Tibial nerve (tissue), 4 donors: ENCODE results near the gene PTPRE. TPM values are rescaled to one million over a fixed set of nuclear protein-coding genes. Genes with fewer than 3 reads are reported as not detected.

ENCODE experiments used
- DNase-seq, 2 donors: peaks; one replicate each; pipeline ENCODE4 v3.0.0-alpha.2; 2019; ENCODE audit warnings: low spot score in 2 of 2
- H3K27ac ChIP-seq, 4 donors: fragments of 200-600 bp; sonication (generic) in 3 of 4; one replicate each; pipeline ENCODE4 v1.5.1; 2017 to 2019; ENCODE audit warnings: mild to moderate bottlenecking in 1 of 4
- H3K27me3 ChIP-seq, 2 donors: fragments of 200-600 bp; sonication (generic) in 1 of 2; one replicate each; pipeline versions ENCODE4 v1.5.1 to v1.6.0; 2017 to 2019
- H3K36me3 ChIP-seq, 3 donors: fragments of 200-600 bp; sonication (generic); one replicate each; pipeline ENCODE4 v1.5.1; 2018 to 2019
- H3K4me1 ChIP-seq, 4 donors: fragments of 200-600 bp; sonication (generic) in 3 of 4; one replicate each; pipeline ENCODE4 v1.5.1; 2017 to 2019
- H3K4me3 ChIP-seq, 4 donors: fragments of 200-600 bp; sonication (generic) in 3 of 4; one replicate each; pipeline ENCODE4 v1.5.1; 2017 to 2019; ENCODE audit warnings: mild to moderate bottlenecking in 1 of 4, moderate library complexity in 1 of 4
- H3K9me3 ChIP-seq, 4 donors: fragments of 200-600 bp; sonication (generic) in 3 of 4; one replicate each; pipeline ENCODE4 v1.5.1; 2017 to 2019
- CTCF ChIP-seq, 5 experiments: fragments of 200-600 bp in 3 of 5; fragments of 450-650 bp in 2 of 5; sonication (generic) in 3 of 5; IDR thresholded peaks; one replicate each; pipeline ENCODE4 v1.5.1; 2016 to 2019; ENCODE audit warnings: antibody characterized with exemption in 5 of 5, mild to moderate bottlenecking in 3 of 5, moderate library complexity in 2 of 5
- EP300 ChIP-seq, 2 donors: sonication (generic); formaldehyde crosslinking; IDR thresholded peaks; one replicate each; pipeline ENCODE4 v1.6.1; 2017; ENCODE audit warnings: antibody characterized with exemption in 2 of 2, mild to moderate bottlenecking in 1 of 2
- POLR2A ChIP-seq, 2 donors: fragments of 450-650 bp; IDR thresholded peaks; one replicate each; pipeline ENCODE4 v1.6.1; 2017; ENCODE audit warnings: antibody characterized with exemption in 2 of 2, mild to moderate bottlenecking in 2 of 2, moderate library complexity in 2 of 2
- WGBS, 2 donors: methylation state at CpG; one replicate each; pipeline ENCODE4 v1.1.5; 2018; 5-methylcytosine and 5-hydroxymethylcytosine counted together
- total RNA-seq, 4 donors: library from RNA; depleted of rRNA; stranded (reverse); fragments of >200 nt; gene quantifications; one replicate each; pipeline ENCODE4 v1.1.0, GENCODE V29; 2016

Gene PTPRE
- total RNA-seq, 4 donors from 2014 or later, result 19.0 to 38.1 (median 25.8) TPM

GRCh38 chr10:127979045-127979444 lies 72.1 kb downstream of the PTPRE start:
- Histone ChIP-seq H3K36me3 (no peaks in the 10 kb centered on the region), H3K4me1 (peaks cover 0 to 51% (median 21%) of the 10 kb centered on the region in 4 donors), H3K4me3 (no peak overlapping the region), H3K9me3 (peaks cover 0 to 15% (median 1%) of the 10 kb centered on the region in 4 donors), H3K27ac (peak overlapping the region in 2 of 4 donors; percentile 79 to 86), H3K27me3 (no peaks in the 10 kb centered on the region)
- no peak for DNase-seq
- TF ChIP-seq POLR2A (IDR thresholded peaks at IDR 0.05), result no peak
- peak in 1 of 2 donors; percentile 28 for TF ChIP-seq EP300 (IDR thresholded peaks at IDR 0.05)
- 67 to 77% methylated on average over 5 of the region's 5 CpGs for WGBS, 2 donors

DNA sequence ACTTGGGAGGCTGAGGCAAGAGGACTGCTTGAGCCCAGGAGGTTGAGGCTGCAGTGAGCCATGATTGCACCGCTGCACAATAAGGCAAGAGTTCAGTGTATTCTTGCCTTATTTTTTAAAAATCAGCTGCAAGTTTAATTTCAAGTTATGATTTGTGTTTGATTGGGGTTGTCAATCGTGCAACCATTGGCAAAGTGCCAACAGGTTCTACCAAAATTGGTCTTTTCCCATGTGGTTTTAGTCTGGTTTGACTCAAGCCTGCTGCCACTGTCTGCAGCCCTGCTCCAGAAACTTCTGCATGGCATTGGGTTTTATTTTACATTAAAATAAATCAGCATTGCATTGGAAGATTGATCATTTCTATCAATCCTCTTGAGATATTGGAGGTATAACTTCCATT lies 72.7 kb downstream of the PTPRE start:
- H3K27ac ChIP-seq, result no peak overlapping the region
- WGBS, 2 donors, result 96 to 98% methylated on average over 2 of the region's 2 CpGs
- H3K4me3 ChIP-seq, result no peak overlapping the region
- no peaks in the 10 kb centered on the region for H3K36me3 ChIP-seq
- H3K4me1 ChIP-seq, result peaks cover 0 to 46% (median 20%) of the 10 kb centered on the region in 4 donors
- H3K27me3 ChIP-seq, result no peaks in the 10 kb centered on the region
- peaks cover 0 to 15% (median 1%) of the 10 kb centered on the region in 4 donors for H3K9me3 ChIP-seq
- TF ChIP-seq POLR2A (IDR thresholded peaks at IDR 0.05) (no peak), CTCF (IDR thresholded peaks at IDR 0.05) (no peak), EP300 (IDR thresholded peaks at IDR 0.05) (no peak)
- no peak for DNase-seq

DNA sequence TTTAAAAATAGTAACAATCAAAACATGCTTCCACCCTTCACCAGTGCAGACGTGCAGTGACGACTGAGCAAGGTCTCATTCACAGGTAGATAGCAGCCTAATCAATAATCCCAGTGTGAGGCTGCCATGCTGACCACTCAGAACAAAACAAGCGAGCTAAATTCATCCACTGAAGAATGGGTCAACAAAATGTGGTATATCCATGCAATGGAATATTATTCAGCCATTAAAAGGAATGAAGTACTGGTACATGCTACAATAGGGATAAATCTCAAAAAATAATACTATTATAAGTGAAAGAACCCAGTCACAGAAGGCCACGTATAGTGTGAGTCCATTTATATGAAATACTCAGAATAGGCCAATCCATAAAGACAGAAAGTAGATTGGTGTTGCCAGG lies 74.0 kb downstream of the PTPRE start:
- Histone ChIP-seq H3K36me3 (no peaks in the 10 kb centered on the region), H3K9me3 (peaks cover 0 to 15% (median 1%) of the 10 kb centered on the region in 4 donors), H3K27ac (no peak overlapping the region), H3K27me3 (no peaks in the 10 kb centered on the region), H3K4me1 (peaks cover 0 to 39% (median 20%) of the 10 kb centered on the region in 4 donors), H3K4me3 (no peak overlapping the region)
- TF ChIP-seq POLR2A (IDR thresholded peaks at IDR 0.05) (no peak), EP300 (IDR thresholded peaks at IDR 0.05) (no peak), CTCF (IDR thresholded peaks at IDR 0.05) (no peak)
- no peak for DNase-seq
- WGBS, 2 donors, result 93 to 98% methylated on average over 4 of the region's 4 CpGs

GRCh38 chr10:127982601-127983000 lies 75.7 kb downstream of the PTPRE start:
- TF ChIP-seq POLR2A (IDR thresholded peaks at IDR 0.05), result no peak
- no peak for TF ChIP-seq EP300 (IDR thresholded peaks at IDR 0.05)
- TF ChIP-seq CTCF (IDR thresholded peaks at IDR 0.05), result no peak
- Histone ChIP-seq H3K4me1 (peaks cover 0 to 26% (median 11%) of the 10 kb centered on the region in 4 donors), H3K4me3 (no peak overlapping the region), H3K36me3 (no peaks in the 10 kb centered on the region), H3K27me3 (no peaks in the 10 kb centered on the region), H3K9me3 (peaks cover 0 to 15% (median 1%) of the 10 kb centered on the region in 4 donors), H3K27ac (no peak overlapping the region)
- WGBS, 2 donors, result 75 to 78% methylated on average over 10 of the region's 10 CpGs
- no peak for DNase-seq

- no peak for DNase-seq
- H3K27me3 ChIP-seq, result no peaks in the 10 kb centered on the region
- WGBS, 2 donors, result 76 to 86% methylated on average over 19 of the region's 19 CpGs
- peak overlapping the region in 1 of 4 donors; percentile 21 for H3K27ac ChIP-seq
- no peak overlapping the region for H3K4me3 ChIP-seq
- H3K4me1 ChIP-seq, result peaks cover 0 to 18% (median 2%) of the 10 kb centered on the region in 4 donors
- TF ChIP-seq EP300 (IDR thresholded peaks at IDR 0.05) (no peak), POLR2A (IDR thresholded peaks at IDR 0.05) (no peak), CTCF (IDR thresholded peaks at IDR 0.05) (no peak)
- peaks cover 0 to 15% (median 1%) of the 10 kb centered on the region in 4 donors for H3K9me3 ChIP-seq
- no peaks in the 10 kb centered on the region for H3K36me3 ChIP-seq
Measured at GRCh38 chr10:127983344-127984100, 76.6 kb downstream of the PTPRE start.
